IgD-negative memory B cell (primary cell): ENCODE data around the gene MARCHF3. TPM values are rescaled to one million over a fixed set of nuclear protein-coding genes. Genes with fewer than 3 reads are reported as not detected.
A peak's percentile ranks its signal among the peaks of the same experiment; 100 is the strongest.
"Not testable (repeated sequence)": the region's sequence is repeated elsewhere in the genome, so short reads cannot be mapped to it uniquely, and the experiment has no call there.

Source experiments
- H3K27ac Mint-ChIP-seq, 3 donors: one replicate each; pipeline ENCODE4 v1.8.0; 2020 to 2022; ENCODE audit warnings: mild to moderate bottlenecking in 3 of 3, mixed read lengths in 3 of 3, moderate library complexity in 1 of 3
- H3K27me3 Mint-ChIP-seq: one replicate; pipeline ENCODE4 v1.8.0; 2021; ENCODE audit warnings: mixed read lengths
- H3K36me3 Mint-ChIP-seq: one replicate; pipeline ENCODE4 v1.8.0; 2020; ENCODE audit warnings: mild to moderate bottlenecking, mixed read lengths
- H3K4me1 Mint-ChIP-seq, 3 donors: one replicate each; pipeline ENCODE4 v1.8.0; 2020 to 2022; ENCODE audit warnings: mixed read lengths in 3 of 3, mild to moderate bottlenecking in 1 of 3
- H3K4me3 Mint-ChIP-seq, 4 donors: one replicate each; pipeline ENCODE4 v1.8.0; 2020 to 2022; ENCODE audit warnings: mild to moderate bottlenecking in 4 of 4, mixed read lengths in 4 of 4, moderate library complexity in 3 of 4
- H3K9me3 Mint-ChIP-seq, 3 donors: one replicate each; pipeline ENCODE4 v1.8.0; 2020 to 2021; ENCODE audit warnings: mixed read lengths in 3 of 3, mild to moderate bottlenecking in 1 of 3
- polyA plus RNA-seq: library from polyadenylated mRNA; unstranded; fragments of 300-500 nt; fragmentation: Illumina TruSeq; gene quantifications from one replicate; pipeline ENCODE4 v1.2.3, GENCODE V29; 2021

The MARCHF3 gene
- polyA plus RNA-seq, 1 donor from 2014 or later, result 31.7 TPM

- Mint-ChIP-seq H3K4me1 (peaks cover 34 to 50% (median 45%) of the 10 kb centered on the region in 3 donors), H3K36me3 (peaks cover 6% of the 10 kb centered on the region), H3K27me3 (peaks cover 2% of the 10 kb centered on the region), H3K9me3 (peaks cover 0 to 2% (median 0%) of the 10 kb centered on the region in 3 donors), H3K4me3 (peak overlapping the region in 1 of 4 donors; percentile 50), H3K27ac (no peak overlapping the region)
These were observed 18.3 kb downstream of the MARCHF3 start for GRCh38 chr5:127011961-127012644.

GRCh38 chr5:127011153-127011552 is 19.2 kb downstream of the MARCHF3 start:
- no peaks in the 10 kb centered on the region for H3K9me3 Mint-ChIP-seq
- H3K4me3 Mint-ChIP-seq, result no peak overlapping the region
- H3K27me3 Mint-ChIP-seq, result peaks cover 2% of the 10 kb centered on the region

GRCh38 chr5:127010362-127010761 is 20.0 kb downstream of the MARCHF3 start:
- H3K27ac Mint-ChIP-seq, result no peak overlapping the region
- peaks cover 2% of the 10 kb centered on the region for H3K27me3 Mint-ChIP-seq
- H3K4me3 Mint-ChIP-seq, result no peak overlapping the region
- H3K36me3 Mint-ChIP-seq, result peaks cover 7% of the 10 kb centered on the region
- no peaks in the 10 kb centered on the region for H3K9me3 Mint-ChIP-seq
- peaks cover 37 to 53% (median 43%) of the 10 kb centered on the region in 3 donors for H3K4me1 Mint-ChIP-seq

More at GRCh38 chr5:127011153-127011552, 19.2 kb downstream of the MARCHF3 start:
- Mint-ChIP-seq H3K27ac (no peak overlapping the region), H3K36me3 (peaks cover 4% of the 10 kb centered on the region), H3K4me1 (peaks cover 34 to 55% (median 44%) of the 10 kb centered on the region in 3 donors)

- Mint-ChIP-seq H3K4me1 (peaks cover 40 to 52% (median 41%) of the 10 kb centered on the region in 3 donors), H3K27me3 (peaks cover 2% of the 10 kb centered on the region), H3K4me3 (no peak overlapping the region), H3K36me3 (peaks cover 7% of the 10 kb centered on the region), H3K9me3 (no peaks in the 10 kb centered on the region), H3K27ac (no peak overlapping the region)
These were observed 20.6 kb downstream of the MARCHF3 start for GRCh38 chr5:127009784-127010183.

- Mint-ChIP-seq H3K36me3 (peaks cover 7% of the 10 kb centered on the region), H3K9me3 (no peaks in the 10 kb centered on the region), H3K4me3 (no peak overlapping the region), H3K27ac (no peak overlapping the region), H3K4me1 (peaks cover 32 to 51% (median 35%) of the 10 kb centered on the region in 3 donors), H3K27me3 (no peaks in the 10 kb centered on the region)
These were observed 21.9 kb downstream of the MARCHF3 start for GRCh38 chr5:127008300-127008975.

- Mint-ChIP-seq H3K4me1 (peaks cover 28 to 46% (median 28%) of the 10 kb centered on the region in 3 donors), H3K27me3 (no peaks in the 10 kb centered on the region), H3K4me3 (no peak overlapping the region), H3K9me3 (no peaks in the 10 kb centered on the region), H3K27ac (no peak overlapping the region), H3K36me3 (peaks cover 10% of the 10 kb centered on the region)
These were observed 22.8 kb downstream of the MARCHF3 start for GRCh38 chr5:127007522-127007921.

- Mint-ChIP-seq H3K27me3 (no peaks in the 10 kb centered on the region), H3K4me1 (peaks cover 21 to 46% (median 25%) of the 10 kb centered on the region in 3 donors), H3K9me3 (no peaks in the 10 kb centered on the region), H3K4me3 (no peak overlapping the region), H3K27ac (no peak overlapping the region), H3K36me3 (peaks cover 10% of the 10 kb centered on the region)
These were observed 23.6 kb downstream of the MARCHF3 start for GRCh38 chr5:127006744-127007143.

- not testable (repeated sequence) for H3K27me3 Mint-ChIP-seq, H3K36me3 Mint-ChIP-seq, H3K9me3 Mint-ChIP-seq, H3K27ac Mint-ChIP-seq, H3K4me3 Mint-ChIP-seq
- H3K4me1 Mint-ChIP-seq, result peaks cover 18 to 43% (median 19%) of the 10 kb centered on the region in 3 donors
These were observed 25.1 kb downstream of the MARCHF3 start for GRCh38 chr5:127005282-127005681.

GRCh38 chr5:127004721-127005120 is 25.6 kb downstream of the MARCHF3 start:
- Mint-ChIP-seq H3K36me3 (peaks cover 10% of the 10 kb centered on the region), H3K27ac (no peak overlapping the region), H3K4me3 (no peak overlapping the region), H3K9me3 (no peaks in the 10 kb centered on the region), H3K27me3 (no peaks in the 10 kb centered on the region), H3K4me1 (peaks cover 17 to 46% (median 19%) of the 10 kb centered on the region in 3 donors)

- Mint-ChIP-seq H3K27me3 (no peaks in the 10 kb centered on the region), H3K4me3 (peak overlapping the region in 1 of 4 donors; percentile 47), H3K36me3 (peaks cover 10% of the 10 kb centered on the region), H3K9me3 (no peaks in the 10 kb centered on the region), H3K27ac (no peak overlapping the region), H3K4me1 (peaks cover 21 to 53% (median 22%) of the 10 kb centered on the region in 3 donors)
These were observed 26.4 kb downstream of the MARCHF3 start for GRCh38 chr5:127003798-127004495.

- Mint-ChIP-seq H3K9me3 (no peaks in the 10 kb centered on the region), H3K27me3 (no peaks in the 10 kb centered on the region), H3K36me3 (peaks cover 10% of the 10 kb centered on the region), H3K4me1 (peaks cover 22 to 63% (median 32%) of the 10 kb centered on the region in 3 donors), H3K27ac (no peak overlapping the region), H3K4me3 (no peak overlapping the region)
These were observed 28.0 kb downstream of the MARCHF3 start for GRCh38 chr5:127002390-127002789.

- no peaks in the 10 kb centered on the region for H3K9me3 Mint-ChIP-seq
These were observed 28.6 kb downstream of the MARCHF3 start for GRCh38 chr5:127001621-127002296.

GRCh38 chr5:126998895-126999570 is 31.3 kb downstream of the MARCHF3 start:
- Mint-ChIP-seq H3K4me3 (peak overlapping the region in 2 of 4 donors; percentile 5 to 54), H3K27me3 (no peaks in the 10 kb centered on the region), H3K36me3 (peaks cover 7% of the 10 kb centered on the region), H3K4me1 (peaks cover 18 to 75% (median 53%) of the 10 kb centered on the region in 3 donors), H3K27ac (peak overlapping the region in 2 of 3 donors; percentile 43 to 54), H3K9me3 (no peaks in the 10 kb centered on the region)

More at GRCh38 chr5:127001621-127002296, 28.6 kb downstream of the MARCHF3 start:
- Mint-ChIP-seq H3K27ac (peak overlapping the region in 1 of 3 donors; percentile 13), H3K4me1 (peaks cover 22 to 65% (median 36%) of the 10 kb centered on the region in 3 donors), H3K27me3 (no peaks in the 10 kb centered on the region), H3K36me3 (peaks cover 10% of the 10 kb centered on the region), H3K4me3 (no peak overlapping the region)

GRCh38 chr5:126998201-126998631 is 32.1 kb downstream of the MARCHF3 start:
- peaks cover 18 to 78% (median 53%) of the 10 kb centered on the region in 3 donors for H3K4me1 Mint-ChIP-seq

More at GRCh38 chr5:126998201-126998631, 32.1 kb downstream of the MARCHF3 start:
- Mint-ChIP-seq H3K27ac (peak overlapping the region in 2 of 3 donors; percentile 27 to 42), H3K4me3 (peak overlapping the region in 2 of 4 donors; percentile 54 to 55), H3K9me3 (no peaks in the 10 kb centered on the region), H3K27me3 (no peaks in the 10 kb centered on the region), H3K36me3 (peaks cover 7% of the 10 kb centered on the region)
